ENCODE data around the gene LYST. TPM values are rescaled to one million over a fixed set of nuclear protein-coding genes. Genes with fewer than 3 reads are reported as not detected.

Gene LYST
- total RNA-seq, 2 experiments from 2014 or later = 63.8 to 76.2 TPM

- no peak overlapping the region for H3K27ac Mint-ChIP-seq
- H3K4me1 Mint-ChIP-seq = no peaks in the 10 kb centered on the region
- H3K36me3 Mint-ChIP-seq = peaks cover 6% of the 10 kb centered on the region
- DNase-seq = no peak
- no peaks in the 10 kb centered on the region for H3K9me3 Mint-ChIP-seq
- H3K4me3 Mint-ChIP-seq = no peak overlapping the region
- no peaks in the 10 kb centered on the region for H3K27me3 Mint-ChIP-seq
Measured at GRCh38 chr1:235725434-235725833, 141.3 kb downstream of the LYST start.

GRCh38 chr1:235724730-235725129 lies 142.0 kb downstream of the LYST start:
- Mint-ChIP-seq H3K27ac (no peak overlapping the region), H3K4me3 (no peak overlapping the region), H3K9me3 (no peaks in the 10 kb centered on the region), H3K27me3 (no peaks in the 10 kb centered on the region), H3K4me1 (no peaks in the 10 kb centered on the region), H3K36me3 (peaks cover 9% of the 10 kb centered on the region)
- DNase-seq = no peak

DNA sequence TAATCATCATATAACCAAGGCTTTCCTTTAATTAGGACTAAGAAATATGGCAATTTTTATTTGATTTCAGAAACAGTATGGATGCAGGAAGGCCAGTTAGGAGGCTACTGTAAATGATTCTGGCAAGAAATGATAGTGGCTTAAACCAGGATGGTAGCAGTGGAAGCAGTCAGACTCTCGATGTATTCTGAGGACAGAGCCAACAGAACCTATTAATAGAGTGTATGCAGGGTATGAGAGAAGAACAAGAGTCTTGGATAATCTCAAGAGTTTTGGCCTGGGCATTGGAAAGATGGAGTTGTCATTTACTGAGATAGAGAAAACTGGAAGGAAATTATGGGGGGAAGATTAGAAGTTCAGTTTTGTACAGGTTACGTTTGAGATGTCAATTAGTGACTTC lies 143.8 kb downstream of the LYST start:
- Mint-ChIP-seq H3K4me3 (no peak overlapping the region), H3K4me1 (no peaks in the 10 kb centered on the region), H3K27ac (no peak overlapping the region), H3K27me3 (no peaks in the 10 kb centered on the region), H3K36me3 (peaks cover 17% of the 10 kb centered on the region), H3K9me3 (no peaks in the 10 kb centered on the region)
- DNase-seq = no peak

DNA sequence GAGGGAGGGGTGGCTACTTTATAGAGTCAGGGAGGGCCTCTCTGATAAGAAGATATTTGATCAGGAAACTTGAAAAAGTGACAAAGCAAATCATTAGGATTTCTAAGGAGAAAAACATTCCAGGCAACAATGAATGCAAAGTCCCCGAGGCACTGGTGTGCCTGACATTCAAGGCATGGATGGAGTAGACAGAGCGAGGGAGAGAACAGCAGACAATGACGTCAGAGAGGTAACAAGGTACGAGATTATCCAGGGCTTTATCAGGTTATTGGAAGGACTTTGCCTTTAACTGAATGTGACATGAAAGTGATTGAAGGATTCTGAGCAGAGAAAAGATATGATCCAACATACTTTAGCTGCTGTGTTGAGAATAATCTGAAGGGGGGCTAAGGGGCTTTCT lies 144.7 kb downstream of the LYST start:
- Mint-ChIP-seq H3K27me3 (no peaks in the 10 kb centered on the region), H3K9me3 (no peaks in the 10 kb centered on the region), H3K27ac (no peak overlapping the region)

GRCh38 chr1:235720544-235720943 lies 146.2 kb downstream of the LYST start:
- no peaks in the 10 kb centered on the region for H3K27me3 Mint-ChIP-seq
- no peaks in the 10 kb centered on the region for H3K9me3 Mint-ChIP-seq
- H3K4me1 Mint-ChIP-seq = no peaks in the 10 kb centered on the region
- H3K4me3 Mint-ChIP-seq = no peak overlapping the region
- DNase-seq = no peak
- H3K27ac Mint-ChIP-seq = no peak overlapping the region
- H3K36me3 Mint-ChIP-seq = peaks cover 24% of the 10 kb centered on the region

More for the DNA sequence above, 144.7 kb downstream of the LYST start:
- H3K4me1 Mint-ChIP-seq = no peaks in the 10 kb centered on the region
- no peak overlapping the region for H3K4me3 Mint-ChIP-seq
- H3K36me3 Mint-ChIP-seq = peaks cover 18% of the 10 kb centered on the region
- DNase-seq = no peak

- no peaks in the 10 kb centered on the region for H3K4me1 Mint-ChIP-seq
- H3K9me3 Mint-ChIP-seq = no peaks in the 10 kb centered on the region
- no peak overlapping the region for H3K27ac Mint-ChIP-seq
- peaks cover 17% of the 10 kb centered on the region for H3K36me3 Mint-ChIP-seq
- no peak for DNase-seq
- no peak overlapping the region for H3K4me3 Mint-ChIP-seq
- no peaks in the 10 kb centered on the region for H3K27me3 Mint-ChIP-seq
Measured at GRCh38 chr1:235714205-235714897, 152.4 kb downstream of the LYST start.

DNA sequence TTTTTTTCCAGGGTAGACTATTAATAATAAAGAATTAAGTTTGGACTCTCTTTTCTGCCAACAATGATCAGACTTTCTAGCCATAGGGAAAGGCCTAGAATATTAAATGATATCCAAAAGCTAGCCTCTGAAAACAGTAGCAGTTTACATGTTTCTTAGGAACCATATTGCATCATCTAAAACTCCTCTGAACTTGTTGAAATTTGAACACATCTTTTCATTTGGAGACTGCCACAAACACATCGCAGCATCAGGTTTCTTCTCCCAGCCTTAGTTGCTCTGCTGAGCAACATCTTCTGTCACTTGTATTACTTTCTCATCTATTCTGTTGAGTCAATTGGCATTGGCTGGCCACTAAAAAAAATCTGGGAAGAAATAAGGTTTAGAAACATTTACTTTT lies 153.9 kb downstream of the LYST start:
- Mint-ChIP-seq H3K27ac (no peak overlapping the region), H3K4me3 (no peak overlapping the region), H3K36me3 (peaks cover 25% of the 10 kb centered on the region), H3K9me3 (no peaks in the 10 kb centered on the region), H3K4me1 (no peaks in the 10 kb centered on the region), H3K27me3 (no peaks in the 10 kb centered on the region)
- no peak for DNase-seq

- no peak for DNase-seq
- H3K4me3 Mint-ChIP-seq = no peak overlapping the region
- H3K27ac Mint-ChIP-seq = no peak overlapping the region
- H3K36me3 Mint-ChIP-seq = peaks cover 20% of the 10 kb centered on the region
- H3K4me1 Mint-ChIP-seq = no peaks in the 10 kb centered on the region
- no peaks in the 10 kb centered on the region for H3K9me3 Mint-ChIP-seq
- no peaks in the 10 kb centered on the region for H3K27me3 Mint-ChIP-seq
Measured at GRCh38 chr1:235710687-235711086, 156.0 kb downstream of the LYST start.

DNA sequence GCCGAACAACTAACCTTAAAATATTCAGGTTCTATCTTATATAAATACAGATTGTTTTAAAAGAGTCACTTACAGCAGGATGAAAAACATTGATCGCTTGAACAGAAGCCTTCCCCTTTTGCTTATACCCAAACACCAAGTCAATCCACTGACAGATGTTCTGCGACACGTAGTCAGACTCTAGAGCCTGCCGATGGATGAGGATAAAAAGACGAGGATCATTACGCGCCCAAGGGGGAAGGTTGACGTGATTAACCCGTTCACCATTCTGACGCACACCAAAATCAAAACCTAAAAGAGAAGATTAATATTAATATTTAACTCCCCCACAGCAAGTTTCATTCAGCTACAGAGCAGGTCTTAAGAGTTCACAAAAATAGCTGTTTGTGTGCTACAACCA lies 157.7 kb downstream of the LYST start:
- Mint-ChIP-seq H3K4me3 (no peak overlapping the region), H3K9me3 (no peaks in the 10 kb centered on the region), H3K36me3 (peaks cover 17% of the 10 kb centered on the region), H3K27ac (no peak overlapping the region), H3K4me1 (no peaks in the 10 kb centered on the region), H3K27me3 (no peaks in the 10 kb centered on the region)
- no peak for DNase-seq

DNA sequence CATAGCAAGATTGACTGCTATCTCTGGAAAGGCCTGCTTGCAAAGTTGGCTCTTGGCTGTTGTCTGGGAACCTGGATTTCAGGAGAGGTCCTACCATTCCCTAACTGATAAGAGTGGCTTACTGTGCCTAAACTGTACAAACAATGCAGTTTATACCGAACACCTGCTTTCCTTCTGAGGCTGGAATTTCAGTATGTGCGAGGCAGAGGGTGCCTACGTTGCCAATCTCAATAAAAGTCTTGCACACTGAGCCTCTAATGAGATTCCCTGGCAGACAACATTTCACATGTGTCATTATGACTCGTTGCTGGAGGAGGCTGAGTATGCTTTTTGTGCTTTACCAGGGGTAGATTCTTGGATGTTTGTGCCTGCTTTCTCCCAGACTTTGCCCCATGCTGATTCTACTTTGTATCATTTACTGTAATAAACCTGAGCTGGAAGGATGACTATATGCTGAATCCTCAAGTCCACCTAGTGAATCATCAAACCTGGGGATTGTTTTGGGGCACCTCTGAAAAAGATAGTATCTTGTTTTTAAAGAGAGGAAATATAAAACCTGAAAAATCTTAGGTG lies 158.2 kb downstream of the LYST start:
- no peak overlapping the region for H3K4me3 Mint-ChIP-seq
- H3K27ac Mint-ChIP-seq = no peak overlapping the region
- no peaks in the 10 kb centered on the region for H3K4me1 Mint-ChIP-seq
- no peak for DNase-seq
- H3K27me3 Mint-ChIP-seq = no peaks in the 10 kb centered on the region
- H3K9me3 Mint-ChIP-seq = no peaks in the 10 kb centered on the region
- peaks cover 19% of the 10 kb centered on the region for H3K36me3 Mint-ChIP-seq

- no peaks in the 10 kb centered on the region for H3K9me3 Mint-ChIP-seq
- DNase-seq = no peak
- no peak overlapping the region for H3K27ac Mint-ChIP-seq
- no peak overlapping the region for H3K4me3 Mint-ChIP-seq
- no peaks in the 10 kb centered on the region for H3K27me3 Mint-ChIP-seq
- no peaks in the 10 kb centered on the region for H3K4me1 Mint-ChIP-seq
- H3K36me3 Mint-ChIP-seq = peaks cover 44% of the 10 kb centered on the region
Measured at GRCh38 chr1:235703506-235703905, 163.2 kb downstream of the LYST start.

GRCh38 chr1:235702412-235702811 lies 164.3 kb downstream of the LYST start:
- Mint-ChIP-seq H3K9me3 (no peaks in the 10 kb centered on the region), H3K27ac (no peak overlapping the region), H3K4me1 (peaks cover 7% of the 10 kb centered on the region), H3K36me3 (peaks cover 44% of the 10 kb centered on the region), H3K4me3 (no peak overlapping the region), H3K27me3 (no peaks in the 10 kb centered on the region)
- no peak for DNase-seq

GRCh38 chr1:235697508-235697907 lies 169.2 kb downstream of the LYST start:
- Mint-ChIP-seq H3K4me1 (peaks cover 14% of the 10 kb centered on the region), H3K27me3 (no peaks in the 10 kb centered on the region), H3K9me3 (no peaks in the 10 kb centered on the region), H3K4me3 (no peak overlapping the region), H3K36me3 (peaks cover 67% of the 10 kb centered on the region), H3K27ac (peak overlapping the region; percentile 79)
- DNase-seq = no peak

GRCh38 chr1:235689356-235689755 lies 177.3 kb downstream of the LYST start:
- H3K4me1 Mint-ChIP-seq = no peaks in the 10 kb centered on the region
- H3K27me3 Mint-ChIP-seq = no peaks in the 10 kb centered on the region
- peaks cover 29% of the 10 kb centered on the region for H3K36me3 Mint-ChIP-seq
- no peak overlapping the region for H3K4me3 Mint-ChIP-seq
- H3K9me3 Mint-ChIP-seq = no peaks in the 10 kb centered on the region
- no peak for DNase-seq
- no peak overlapping the region for H3K27ac Mint-ChIP-seq

DNA sequence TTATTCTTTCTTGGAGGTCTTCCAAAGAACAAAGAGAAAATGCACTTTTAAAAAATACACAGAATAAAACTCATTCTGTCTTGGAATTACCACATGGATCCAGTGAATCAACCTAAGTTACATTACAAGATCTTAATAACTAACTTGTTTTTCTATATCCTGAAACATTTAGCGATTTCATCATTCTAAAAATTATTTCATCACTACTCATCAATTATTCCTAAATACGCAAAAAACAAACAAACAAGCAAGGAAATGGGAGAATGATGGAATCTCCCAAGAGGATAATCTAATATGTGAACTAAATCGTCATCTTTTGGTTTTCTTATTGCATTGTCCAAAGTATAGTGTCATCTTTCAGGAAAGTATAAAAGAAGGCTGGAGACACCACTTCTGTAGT lies 178.6 kb downstream of the LYST start:
- DNase-seq = no peak
- Mint-ChIP-seq H3K4me3 (no peak overlapping the region), H3K4me1 (no peaks in the 10 kb centered on the region), H3K27me3 (no peaks in the 10 kb centered on the region), H3K27ac (no peak overlapping the region), H3K9me3 (no peaks in the 10 kb centered on the region), H3K36me3 (peaks cover 27% of the 10 kb centered on the region)

DNA sequence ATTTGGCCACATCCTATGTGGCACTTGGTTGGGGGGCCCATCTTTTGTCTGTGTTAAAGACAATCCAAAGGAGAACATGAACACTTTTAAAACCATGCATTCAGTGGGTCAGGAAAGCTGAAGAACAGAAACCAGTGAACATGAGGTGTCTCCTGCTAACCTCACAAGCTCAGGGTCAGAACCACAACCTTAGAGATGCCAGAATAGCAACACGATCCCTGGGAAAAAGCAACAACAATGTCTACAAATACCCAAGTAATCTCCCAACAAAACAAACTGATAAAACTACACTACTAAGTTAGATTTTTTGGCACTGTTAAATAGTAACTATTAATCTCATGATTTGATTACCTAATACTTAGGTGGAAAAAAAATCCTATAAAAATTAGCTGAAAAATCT lies 183.1 kb downstream of the LYST start:
- H3K4me1 Mint-ChIP-seq = no peaks in the 10 kb centered on the region
- no peak for DNase-seq
- H3K9me3 Mint-ChIP-seq = no peaks in the 10 kb centered on the region
- no peaks in the 10 kb centered on the region for H3K27me3 Mint-ChIP-seq
- H3K4me3 Mint-ChIP-seq = no peak overlapping the region
- H3K36me3 Mint-ChIP-seq = peaks cover 45% of the 10 kb centered on the region
- H3K27ac Mint-ChIP-seq = no peak overlapping the region
